ENCODE measurements around the gene ASB8.

Gene ASB8

DNA sequence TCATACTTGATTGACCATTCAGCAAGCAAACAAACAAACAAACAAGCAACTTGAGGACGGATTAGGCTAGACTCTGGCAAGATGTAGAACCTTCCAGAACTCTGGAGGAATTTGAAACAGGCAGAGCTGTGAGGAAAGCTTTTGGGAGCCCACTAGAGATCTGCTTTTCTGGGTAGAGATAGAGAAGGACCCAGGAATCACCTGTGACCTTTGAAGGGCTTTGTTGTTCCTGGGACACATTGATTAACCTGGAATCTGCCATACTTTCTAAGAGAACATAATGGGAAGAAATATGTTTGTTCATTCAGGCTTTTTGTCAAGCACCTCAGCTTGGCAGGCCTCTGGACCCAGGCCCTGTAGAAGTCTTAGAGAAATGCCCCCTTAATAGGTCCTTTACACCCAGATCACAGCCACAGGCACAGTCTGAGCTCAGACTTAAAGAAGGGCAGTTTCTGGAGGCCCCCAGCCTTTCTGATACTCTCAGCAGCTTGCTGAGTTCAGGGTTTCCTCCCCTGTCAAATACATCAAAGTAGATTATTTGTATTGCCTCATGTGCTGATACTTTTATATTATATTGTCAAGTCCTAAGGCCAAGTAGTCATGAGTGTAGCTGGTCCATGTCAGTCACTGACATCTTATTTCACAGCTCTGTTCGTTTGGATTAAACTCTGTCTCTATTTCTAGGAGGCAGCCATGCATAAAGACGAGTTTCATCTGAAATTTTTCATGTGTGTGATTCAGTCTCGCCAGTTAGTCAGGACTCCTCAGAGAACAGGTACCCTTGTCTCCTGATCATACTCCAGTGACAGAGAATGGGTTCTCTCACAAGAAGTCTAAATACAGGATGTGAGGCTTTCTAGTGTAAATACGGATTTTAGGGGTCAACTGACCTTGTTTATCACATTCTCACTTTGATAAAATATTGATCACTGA, 50.4 kb downstream of the ASB8 start:
- in situ Hi-C loops (cut with MboI; ENCODE audit: low sequenced_read_pairs) = no loop called here

GRCh38 chr12:48105867-48106680, 51.2 kb downstream of the ASB8 start, which contains the start of gene SENP1:
Gene SENP1 (minus strand): TSS chr12:48106079. CDS start chr12:48101472, 4,607 bp downstream.
- in situ Hi-C loops (cut with MboI; ENCODE audit: low sequenced_read_pairs) = no loop called here

- in situ Hi-C loops (cut with MboI; ENCODE audit: low sequenced_read_pairs) = no loop called here
Observed at GRCh38 chr12:48105321-48105866, 51.9 kb downstream of the ASB8 start.

GRCh38 chr12:48104531-48104930, 52.8 kb downstream of the ASB8 start:
- in situ Hi-C loops (cut with MboI; ENCODE audit: low sequenced_read_pairs) = no loop called here
